Lower leg skin (tissue), 3 donors: ENCODE results near the gene RETREG3.

Experiments
- CTCF ChIP-seq, 3 donors: fragments of 450-650 bp; IDR thresholded peaks; one replicate each; pipeline ENCODE4 v1.5.1; 2016; ENCODE audit warnings: antibody characterized with exemption in 3 of 3, mild to moderate bottlenecking in 3 of 3, moderate library complexity in 2 of 3
- POLR2A ChIP-seq, 2 donors: fragments of 450-650 bp; IDR thresholded peaks; one replicate each; pipeline ENCODE4 v1.6.1; 2016 to 2017; ENCODE audit warnings: antibody characterized with exemption in 2 of 2, mild to moderate bottlenecking in 1 of 2, moderate library complexity in 1 of 2

GRCh38 chr17:42653179-42654124 is 44.3 kb upstream of the RETREG3 start:
- TF ChIP-seq CTCF (IDR thresholded peaks at IDR 0.05) (no peak), POLR2A (IDR thresholded peaks at IDR 0.05) (no peak)
